ENCODE data around the gene OBP2B. TPM values are rescaled to one million over a fixed set of nuclear protein-coding genes. Genes with fewer than 3 reads are reported as not detected.
"Not testable (repeated sequence)": the region's sequence is repeated elsewhere in the genome, so short reads cannot be mapped to it uniquely, and the experiment has no call there.

OBP2B gene
- total and polyA plus RNA-seq, 2 donors (not counting 1 experiment from before 2014, with no cell fraction given): not detected

DNA sequence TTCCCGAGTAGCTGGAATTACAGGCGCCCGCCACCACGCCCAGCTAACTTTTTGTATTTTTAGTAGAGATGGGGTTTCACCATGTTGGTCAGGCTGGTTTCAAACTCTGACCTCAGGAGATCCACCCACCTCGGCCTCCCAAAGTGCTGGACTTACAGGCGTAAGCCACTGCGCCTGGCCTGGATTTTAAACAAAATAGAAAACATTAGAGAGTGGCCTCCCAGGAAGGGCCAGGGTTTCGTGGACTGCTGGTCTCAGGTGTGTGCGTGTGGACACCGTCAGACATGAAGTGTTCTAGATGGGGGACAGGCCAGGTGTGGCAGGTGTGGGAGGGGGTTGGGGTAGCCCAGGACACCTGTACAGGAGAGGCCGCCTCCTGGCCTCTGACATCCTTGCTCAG, 38.3 kb downstream of the OBP2B start:
- no peaks in the 10 kb centered on the region for H3K4me1 ChIP-seq (ENCODE audit: control insufficient read depth, extremely low read depth, insufficient read depth, low read length)
- no peak overlapping the region for H3K9ac ChIP-seq (ENCODE audit: insufficient read depth, low read length)
- DNase-seq (ENCODE audit: low read depth in 2 of 2): no peak
- H3K4me3 ChIP-seq (replicated peaks in 1 of 4; ENCODE audit: control extremely low read depth in 1 of 4, insufficient read depth in 1 of 4, low read depth in 3 of 4, low read length in 4 of 4): no peak overlapping the region
- no peak overlapping the region for H3K27ac ChIP-seq (ENCODE audit: insufficient read depth, low read length)
- peaks cover 7% of the 10 kb centered on the region for H3K27me3 ChIP-seq (ENCODE audit: control insufficient read depth, insufficient read depth, low read length)
- no peak overlapping the region for H3K4me2 ChIP-seq (ENCODE audit: extremely low read depth, insufficient read depth, low read length)
- H3K36me3 ChIP-seq (ENCODE audit: control insufficient read depth, insufficient read depth, low read length): no peaks in the 10 kb centered on the region
- no peaks in the 10 kb centered on the region for H3K9me3 ChIP-seq (ENCODE audit: control insufficient read depth, insufficient read depth, low read depth, low read length)
- TF ChIP-seq EZH2 (IDR thresholded peaks at IDR 0.05; ENCODE audit: low read length, missing control alignments) (no peak), CTCF (conservative IDR thresholded peaks at IDR 0.05 in 1 of 2, IDR thresholded peaks at IDR 0.05 in 1 of 2; ENCODE audit: low read depth in 1 of 2, low read length in 2 of 2) (no peak)
- H2AFZ ChIP-seq (ENCODE audit: low read length): no peak overlapping the region
- no peaks in the 10 kb centered on the region for H3K79me2 ChIP-seq (ENCODE audit: control insufficient read depth, insufficient read depth, low read length)
- no peaks in the 10 kb centered on the region for H4K20me1 ChIP-seq (ENCODE audit: control insufficient read depth, extremely low read depth, insufficient read depth, low read length)

DNA sequence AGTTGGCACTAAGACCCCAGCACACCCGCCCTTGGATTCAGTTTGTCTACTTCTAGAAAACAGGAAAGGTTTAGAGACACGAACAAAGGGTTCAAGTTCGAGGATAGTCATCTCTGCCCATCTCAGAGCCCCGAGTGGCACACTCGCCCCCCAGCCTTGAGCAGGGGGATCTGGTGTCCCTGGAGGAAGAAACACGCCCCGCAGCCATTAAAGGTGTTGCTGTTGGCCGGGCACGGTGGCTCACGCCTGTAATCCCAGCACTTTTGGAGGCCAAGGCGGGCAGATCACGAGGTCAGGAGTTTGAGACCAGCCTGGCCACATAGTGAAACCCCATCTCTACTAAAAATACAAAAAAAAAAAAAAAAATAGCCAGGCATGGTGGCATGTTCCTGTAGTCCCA, 39.4 kb downstream of the OBP2B start:
- H3K4me1 ChIP-seq (ENCODE audit: control insufficient read depth, extremely low read depth, insufficient read depth, low read length); H3K9me3 ChIP-seq (ENCODE audit: control insufficient read depth, insufficient read depth, low read depth, low read length); H3K27me3 ChIP-seq (ENCODE audit: control insufficient read depth, insufficient read depth, low read length); H3K36me3 ChIP-seq (ENCODE audit: control insufficient read depth, insufficient read depth, low read length); H3K79me2 ChIP-seq (ENCODE audit: control insufficient read depth, insufficient read depth, low read length); H3K9ac ChIP-seq (ENCODE audit: insufficient read depth, low read length); DNase-seq (ENCODE audit: low read depth in 2 of 2); H3K27ac ChIP-seq (ENCODE audit: insufficient read depth, low read length); H3K4me2 ChIP-seq (ENCODE audit: extremely low read depth, insufficient read depth, low read length); H2AFZ ChIP-seq (ENCODE audit: low read length); H4K20me1 ChIP-seq (ENCODE audit: control insufficient read depth, extremely low read depth, insufficient read depth, low read length); H3K4me3 ChIP-seq (replicated peaks in 1 of 4; ENCODE audit: control extremely low read depth in 1 of 4, insufficient read depth in 1 of 4, low read depth in 3 of 4, low read length in 4 of 4): not testable (repeated sequence)

DNA sequence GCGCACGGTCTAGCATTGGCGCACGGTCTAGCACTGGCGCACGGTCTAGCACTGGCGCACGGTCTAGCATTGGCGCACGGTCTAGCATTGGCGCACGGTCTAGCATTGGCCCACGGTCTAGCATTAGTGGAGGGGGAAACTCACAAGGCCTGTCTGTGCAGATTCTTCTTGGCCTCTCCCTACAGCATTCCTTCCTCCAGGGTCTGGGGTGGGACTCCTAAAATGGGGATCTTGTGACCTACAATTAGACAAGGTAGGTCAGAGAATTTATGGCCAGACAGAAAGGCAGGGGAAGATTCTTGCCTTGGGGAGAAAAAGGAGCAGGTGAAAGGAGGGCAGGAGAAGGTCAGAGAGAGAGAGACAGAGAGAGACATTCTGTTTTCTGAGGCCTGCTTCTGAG, 39.9 kb downstream of the OBP2B start:
- Histone ChIP-seq H4K20me1 (ENCODE audit: control insufficient read depth, extremely low read depth, insufficient read depth, low read length) (no peaks in the 10 kb centered on the region), H3K9me3 (ENCODE audit: control insufficient read depth, insufficient read depth, low read depth, low read length) (no peaks in the 10 kb centered on the region), H3K79me2 (ENCODE audit: control insufficient read depth, insufficient read depth, low read length) (no peaks in the 10 kb centered on the region), H3K4me2 (ENCODE audit: extremely low read depth, insufficient read depth, low read length) (no peak overlapping the region), H3K27me3 (ENCODE audit: control insufficient read depth, insufficient read depth, low read length) (peaks cover 4% of the 10 kb centered on the region), H3K27ac (ENCODE audit: insufficient read depth, low read length) (no peak overlapping the region), H3K4me3 (replicated peaks in 1 of 4; ENCODE audit: control extremely low read depth in 1 of 4, insufficient read depth in 1 of 4, low read depth in 3 of 4, low read length in 4 of 4) (no peak overlapping the region), H3K36me3 (ENCODE audit: control insufficient read depth, insufficient read depth, low read length) (no peaks in the 10 kb centered on the region), H3K4me1 (ENCODE audit: control insufficient read depth, extremely low read depth, insufficient read depth, low read length) (no peaks in the 10 kb centered on the region), H3K9ac (ENCODE audit: insufficient read depth, low read length) (no peak overlapping the region), H2AFZ (ENCODE audit: low read length) (no peak overlapping the region)
- no peak for DNase-seq (ENCODE audit: low read depth in 2 of 2)
- TF ChIP-seq EZH2 (IDR thresholded peaks at IDR 0.05; ENCODE audit: low read length, missing control alignments) (no peak), CTCF (conservative IDR thresholded peaks at IDR 0.05 in 1 of 2, IDR thresholded peaks at IDR 0.05 in 1 of 2; ENCODE audit: low read depth in 1 of 2, low read length in 2 of 2) (no peak)
